GM23248 (cell line): ENCODE results near the gene ADAMTSL2.

Source experiments
- EZH2 ChIP-seq: fragments of 200-600 bp; sonication (generic); IDR thresholded peaks from 2 replicates; pipeline ENCODE4 v1.6.1; 2018; ENCODE audit warnings: antibody characterized with exemption, mild to moderate bottlenecking; ENCODE audit not compliant: insufficient read depth, poor library complexity, severe bottlenecking
- EZH2phosphoT487 ChIP-seq: fragments of 200-600 bp; sonication (generic); IDR thresholded peaks from 2 replicates; pipeline ENCODE4 v1.6.1; 2018; ENCODE audit warnings: antibody characterized with exemption, moderate library complexity, mild to moderate bottlenecking, low read depth; ENCODE audit not compliant: insufficient read depth

GRCh38 chr9:133601746-133602145 is 67.2 kb downstream of the ADAMTSL2 start:
- TF ChIP-seq EZH2phosphoT487 (no peak), EZH2 (no peak)
